Mesenchymal stem cell (in vitro differentiated cells and primary cell): ENCODE results near the gene CRACDL.

ENCODE experiments used
- DNase-seq: peaks from one replicate; pipeline ENCODE4 v3.0.0-alpha.2; 2013
- H2AFZ ChIP-seq: one replicate; pipeline ENCODE4 v1.6.1; 2013; ENCODE audit warnings: low read depth, mild to moderate bottlenecking, control low read depth, inconsistent platforms, low read length, moderate library complexity
- H2AK5ac ChIP-seq: 2 replicates; pipeline ENCODE4 v1.6.1; 2013; ENCODE audit warnings: low read length, moderate library complexity, mild to moderate bottlenecking, inconsistent platforms; ENCODE audit not compliant: severe bottlenecking
- H2BK120ac ChIP-seq: one replicate; pipeline ENCODE4 v1.6.1; 2013; ENCODE audit warnings: low read depth, mild to moderate bottlenecking, inconsistent platforms, low read length, moderate library complexity
- H2BK12ac ChIP-seq, 2 experiments: one replicate each; pipeline ENCODE4 v1.6.1; 2013; ENCODE audit warnings: inconsistent platforms in 2 of 2, low read length in 2 of 2, mild to moderate bottlenecking in 2 of 2, moderate library complexity in 2 of 2, control low read depth in 1 of 2
- H2BK15ac ChIP-seq: one replicate; pipeline ENCODE4 v1.6.1; 2013; ENCODE audit warnings: mild to moderate bottlenecking, low read depth, inconsistent platforms; ENCODE audit not compliant: poor library complexity, severe bottlenecking
- H2BK5ac ChIP-seq: 2 replicates; pipeline ENCODE4 v1.6.1; 2013; ENCODE audit warnings: low read depth, mild to moderate bottlenecking, low read length, control low read depth, inconsistent platforms; ENCODE audit not compliant: poor library complexity, severe bottlenecking
- H3K14ac ChIP-seq, 2 experiments: one replicate each; pipeline ENCODE4 v1.6.1; 2013; ENCODE audit warnings: inconsistent platforms in 2 of 2, low read length in 2 of 2, control low read depth in 1 of 2, mild to moderate bottlenecking in 1 of 2, moderate library complexity in 1 of 2
- H3K18ac ChIP-seq, 2 experiments: one replicate each; pipeline ENCODE4 v1.6.1; 2013; ENCODE audit warnings: inconsistent platforms in 2 of 2, low read length in 2 of 2, control low read depth in 1 of 2, low read depth in 1 of 2, mild to moderate bottlenecking in 1 of 2
- H3K23ac ChIP-seq, 2 experiments: one replicate each; pipeline ENCODE4 v1.6.1; 2013; ENCODE audit warnings: inconsistent platforms in 2 of 2, low read length in 2 of 2, mild to moderate bottlenecking in 2 of 2, moderate library complexity in 2 of 2, control low read depth in 1 of 2
- H3K27ac ChIP-seq: 2 replicates; pipeline ENCODE4 v1.5.1; 2013; ENCODE audit warnings: mild to moderate bottlenecking, moderate library complexity, low read length, control low read depth, inconsistent platforms; ENCODE audit not compliant: poor library complexity, severe bottlenecking
- H3K27me3 ChIP-seq, 2 experiments: 2 replicates each; pipeline versions ENCODE4 v1.6.1 to v1.7.0; 2013; ENCODE audit warnings: low read length in 2 of 2, mild to moderate bottlenecking in 2 of 2, moderate library complexity in 2 of 2, control low read depth in 1 of 2, inconsistent platforms in 1 of 2; ENCODE audit not compliant: control insufficient read depth in 1 of 2, insufficient read depth in 1 of 2
- H3K36me3 ChIP-seq, 2 experiments: 2 replicates each; pipeline versions ENCODE4 v1.6.1 to v1.7.0; 2013; ENCODE audit warnings: low read length in 2 of 2, control low read depth in 1 of 2, inconsistent platforms in 1 of 2, low read depth in 1 of 2, mild to moderate bottlenecking in 1 of 2; ENCODE audit not compliant: insufficient read depth in 2 of 2, control insufficient read depth in 1 of 2
- H3K4ac ChIP-seq, 2 experiments: one replicate each; pipeline ENCODE4 v1.6.1; 2013; ENCODE audit warnings: inconsistent platforms in 2 of 2, low read length in 2 of 2, mild to moderate bottlenecking in 2 of 2, moderate library complexity in 2 of 2, control low read depth in 1 of 2, low read depth in 1 of 2
- H3K4me1 ChIP-seq: 2 replicates; pipeline ENCODE4 v1.6.1; 2013; ENCODE audit warnings: low read depth, low read length, control low read depth; ENCODE audit not compliant: control insufficient read depth, insufficient read depth
- H3K4me2 ChIP-seq: 2 replicates; pipeline ENCODE4 v1.6.1; 2013; ENCODE audit warnings: low read length, mild to moderate bottlenecking, inconsistent platforms; ENCODE audit not compliant: poor library complexity, severe bottlenecking
- H3K4me3 ChIP-seq, 2 experiments: 2 replicates each; pipeline versions ENCODE4 v1.5.1 to v1.7.0; 2013; ENCODE audit warnings: low read length in 2 of 2, mild to moderate bottlenecking in 2 of 2, control low read depth in 1 of 2, low read depth in 1 of 2; ENCODE audit not compliant: insufficient read depth in 1 of 2
- H3K79me1 ChIP-seq: replicated peaks from 2 replicates; pipeline ENCODE4 v1.6.1; 2013; ENCODE audit warnings: mild to moderate bottlenecking, control low read depth, low read length, inconsistent platforms; ENCODE audit not compliant: poor library complexity, severe bottlenecking
- H3K9ac ChIP-seq: 2 replicates; pipeline ENCODE4 v1.7.0; 2013; ENCODE audit warnings: mild to moderate bottlenecking, low read length, moderate library complexity
- H3K9me3 ChIP-seq: 2 replicates; pipeline ENCODE4 v1.7.0; 2013; ENCODE audit warnings: mild to moderate bottlenecking, low read length; ENCODE audit not compliant: control insufficient read depth
- H4K8ac ChIP-seq: one replicate; pipeline ENCODE4 v1.6.1; 2013; ENCODE audit warnings: inconsistent platforms, mild to moderate bottlenecking, low read length, moderate library complexity
- H4K91ac ChIP-seq: one replicate; pipeline ENCODE4 v1.6.1; 2013; ENCODE audit warnings: mild to moderate bottlenecking, low read length, inconsistent platforms
- WGBS: methylation state at CpG from one replicate; pipeline ENCODE4 v1.1.7; 2013; ENCODE audit warnings: mixed read lengths; 5-methylcytosine and 5-hydroxymethylcytosine counted together

CRACDL gene

DNA sequence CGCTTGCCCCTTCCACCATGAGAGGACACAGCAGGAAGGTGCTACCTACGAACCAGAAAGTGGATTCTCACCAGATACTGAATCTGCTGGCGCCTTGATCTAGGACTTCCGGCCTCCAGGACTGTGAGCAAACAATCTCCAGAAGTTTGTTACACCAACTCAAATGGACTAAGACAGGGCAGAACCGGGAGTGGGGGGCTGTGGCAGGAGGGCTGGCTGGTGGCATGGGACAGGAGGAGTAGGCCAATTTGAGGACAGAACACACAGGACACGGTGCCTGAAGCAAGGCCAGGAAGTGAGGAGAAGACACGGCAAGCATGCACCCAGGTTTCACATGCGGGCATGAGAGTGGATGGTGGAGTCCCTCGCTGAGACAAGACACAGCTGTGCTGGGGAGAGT, 40.1 kb downstream of the CRACDL start:
- DNase-seq = no peak
- H3K18ac ChIP-seq = no peak overlapping the region
- no peak overlapping the region for H2BK120ac ChIP-seq
- H2AFZ ChIP-seq = no peak overlapping the region
- H2AK5ac ChIP-seq = no peak overlapping the region
- H2BK15ac ChIP-seq = no peak overlapping the region
- H4K8ac ChIP-seq = no peak overlapping the region
- H3K23ac ChIP-seq = no peak overlapping the region
- no peak overlapping the region for H2BK5ac ChIP-seq
- no peak overlapping the region for H3K4ac ChIP-seq
- peak overlapping the region in 1 of 2 experiments; percentile 91 for H3K14ac ChIP-seq
- no peak overlapping the region for H2BK12ac ChIP-seq
- no peak overlapping the region for H3K27ac ChIP-seq
- H3K79me1 ChIP-seq = no peaks in the 10 kb centered on the region
- H3K9me3 ChIP-seq = no peaks in the 10 kb centered on the region
- peaks cover 0 to 40% of the 10 kb centered on the region in 2 experiments for H3K27me3 ChIP-seq
- no peaks in the 10 kb centered on the region for H3K36me3 ChIP-seq
- no peak overlapping the region for H3K4me2 ChIP-seq
- 70% methylated on average over 8 of the region's 9 CpGs for WGBS
- no peak overlapping the region for H3K9ac ChIP-seq
- no peak overlapping the region for H3K4me3 ChIP-seq
- no peak overlapping the region for H4K91ac ChIP-seq
- H3K4me1 ChIP-seq = no peaks in the 10 kb centered on the region

- no peak overlapping the region for H2BK15ac ChIP-seq
- H3K36me3 ChIP-seq = no peaks in the 10 kb centered on the region
- no peak overlapping the region for H2BK120ac ChIP-seq
- no peaks in the 10 kb centered on the region for H3K9me3 ChIP-seq
- no peak overlapping the region for H3K9ac ChIP-seq
- H2AK5ac ChIP-seq = no peak overlapping the region
- no peak overlapping the region for H2AFZ ChIP-seq
- H3K14ac ChIP-seq = no peak overlapping the region
- no peak overlapping the region for H3K4me2 ChIP-seq
- no peak overlapping the region for H4K91ac ChIP-seq
- H3K23ac ChIP-seq = no peak overlapping the region
- no peak overlapping the region for H3K4me3 ChIP-seq
- no peak overlapping the region for H3K4ac ChIP-seq
- H4K8ac ChIP-seq = no peak overlapping the region
- H3K27ac ChIP-seq = no peak overlapping the region
- no peaks in the 10 kb centered on the region for H3K79me1 ChIP-seq
- H2BK12ac ChIP-seq = no peak overlapping the region
- 87% methylated on average over 7 of the region's 7 CpGs for WGBS
- no peaks in the 10 kb centered on the region for H3K4me1 ChIP-seq
- H3K27me3 ChIP-seq = peaks cover 0 to 40% of the 10 kb centered on the region in 2 experiments
- no peak for DNase-seq
- H3K18ac ChIP-seq = no peak overlapping the region
- no peak overlapping the region for H2BK5ac ChIP-seq
Observed at GRCh38 chr2:98895221-98895620, 40.8 kb downstream of the CRACDL start.

- no peak for DNase-seq
- Histone ChIP-seq H4K91ac (no peak overlapping the region), H3K36me3 (no peaks in the 10 kb centered on the region), H3K79me1 (no peaks in the 10 kb centered on the region), H3K18ac (no peak overlapping the region), H3K14ac (no peak overlapping the region), H3K4me2 (no peak overlapping the region), H3K9ac (no peak overlapping the region), H3K4me1 (no peaks in the 10 kb centered on the region), H3K27ac (no peak overlapping the region), H2BK15ac (no peak overlapping the region), H3K27me3 (peaks cover 0 to 39% of the 10 kb centered on the region in 2 experiments), H2BK120ac (no peak overlapping the region), H3K4me3 (no peak overlapping the region), H2AFZ (no peak overlapping the region), H3K4ac (no peak overlapping the region), H3K9me3 (peaks cover 4% of the 10 kb centered on the region), H2AK5ac (no peak overlapping the region), H2BK12ac (no peak overlapping the region), H2BK5ac (no peak overlapping the region), H4K8ac (no peak overlapping the region), H3K23ac (no peak overlapping the region)
- 84% methylated on average over 11 of the region's 11 CpGs for WGBS
Observed at GRCh38 chr2:98894331-98895000, 41.6 kb downstream of the CRACDL start.

DNA sequence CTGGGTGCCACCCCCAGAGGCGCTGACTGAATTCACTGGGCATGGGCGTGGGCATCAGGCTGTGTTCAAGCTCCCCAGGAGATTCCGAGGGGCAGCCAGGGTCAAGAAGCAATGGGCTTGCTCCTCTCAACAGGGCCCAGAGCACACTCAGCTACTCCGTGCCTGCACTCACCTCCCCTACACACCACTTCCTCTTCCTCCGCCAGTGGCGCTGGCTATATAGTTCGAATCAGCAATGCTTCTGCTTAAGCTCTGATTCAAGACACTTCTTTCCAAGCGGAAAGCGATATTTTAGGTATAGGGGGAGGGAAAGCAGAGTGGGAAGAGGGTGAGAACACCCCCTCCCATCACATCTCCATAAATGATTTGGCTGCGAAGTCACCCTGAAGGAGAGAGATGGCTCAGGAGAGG, 42.1 kb downstream of the CRACDL start:
- no peak overlapping the region for H2BK120ac ChIP-seq
- H4K8ac ChIP-seq = no peak overlapping the region
- H3K4me3 ChIP-seq = no peak overlapping the region
- no peak overlapping the region for H3K9ac ChIP-seq
- no peaks in the 10 kb centered on the region for H3K4me1 ChIP-seq
- H3K36me3 ChIP-seq = no peaks in the 10 kb centered on the region
- peaks cover 0 to 36% of the 10 kb centered on the region in 2 experiments for H3K27me3 ChIP-seq
- no peak overlapping the region for H3K27ac ChIP-seq
- H2BK5ac ChIP-seq = no peak overlapping the region
- H2BK12ac ChIP-seq = no peak overlapping the region
- H3K23ac ChIP-seq = no peak overlapping the region
- no peak overlapping the region for H2AFZ ChIP-seq
- H3K79me1 ChIP-seq = no peaks in the 10 kb centered on the region
- peaks cover 4% of the 10 kb centered on the region for H3K9me3 ChIP-seq
- H3K14ac ChIP-seq = no peak overlapping the region
- H3K4me2 ChIP-seq = no peak overlapping the region
- H4K91ac ChIP-seq = no peak overlapping the region
- WGBS = 92% methylated on average over 5 of the region's 10 CpGs
- no peak overlapping the region for H2BK15ac ChIP-seq
- no peak overlapping the region for H3K4ac ChIP-seq
- H3K18ac ChIP-seq = no peak overlapping the region
- H2AK5ac ChIP-seq = no peak overlapping the region
- no peak for DNase-seq
